ENCODE results near the gene CMBL. TPM values are rescaled to one million over a fixed set of nuclear protein-coding genes. Genes with fewer than 3 reads are reported as not detected.

Gene CMBL
- total and polyA plus RNA-seq, 2 of the 13 experiments (the other 11 are each of a cell fraction or from before 2014, with no cell fraction given) = 11.5 to 17.0 TPM

DNA sequence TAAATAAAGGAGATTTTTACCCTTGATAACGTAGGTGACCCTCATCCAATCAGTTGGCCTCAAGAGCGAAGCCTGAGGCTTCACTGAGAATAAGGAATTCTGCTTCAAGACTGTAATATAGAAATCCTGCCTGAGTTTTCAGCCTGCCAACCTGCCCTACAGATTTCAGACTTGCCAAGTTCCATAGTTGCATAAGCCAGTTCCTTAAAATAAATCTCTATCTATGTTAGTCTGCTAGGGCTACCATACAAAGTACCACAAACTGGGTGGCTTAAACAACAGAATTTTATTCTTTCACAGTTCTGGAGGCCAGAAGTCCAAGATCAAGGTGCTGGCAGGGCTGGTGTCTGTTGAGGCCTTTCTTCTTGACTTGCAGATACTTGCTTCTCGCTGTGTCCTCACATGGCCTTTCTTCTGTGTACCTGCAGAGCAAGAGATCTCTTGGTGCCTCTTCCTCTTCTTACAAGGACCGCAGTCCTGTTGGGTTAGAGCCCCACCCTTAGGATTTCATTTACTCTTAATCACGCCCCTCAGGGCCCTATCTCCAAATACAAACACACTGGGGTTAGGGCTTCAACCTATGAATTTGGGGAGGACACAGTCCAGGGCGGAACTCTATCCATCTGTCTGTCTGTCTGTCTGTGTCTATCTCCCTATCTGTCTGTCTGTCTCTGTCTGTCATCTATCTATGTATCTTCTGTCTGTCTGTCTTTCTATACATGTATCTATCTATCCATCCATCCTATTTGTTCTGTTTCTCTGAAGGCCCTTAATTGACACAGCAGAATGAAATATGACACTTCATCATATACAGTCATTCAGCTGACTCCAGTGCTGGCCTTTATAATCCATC is 17.0 kb upstream of the CMBL start (continued):
- TF ChIP-seq, protein P1, sequence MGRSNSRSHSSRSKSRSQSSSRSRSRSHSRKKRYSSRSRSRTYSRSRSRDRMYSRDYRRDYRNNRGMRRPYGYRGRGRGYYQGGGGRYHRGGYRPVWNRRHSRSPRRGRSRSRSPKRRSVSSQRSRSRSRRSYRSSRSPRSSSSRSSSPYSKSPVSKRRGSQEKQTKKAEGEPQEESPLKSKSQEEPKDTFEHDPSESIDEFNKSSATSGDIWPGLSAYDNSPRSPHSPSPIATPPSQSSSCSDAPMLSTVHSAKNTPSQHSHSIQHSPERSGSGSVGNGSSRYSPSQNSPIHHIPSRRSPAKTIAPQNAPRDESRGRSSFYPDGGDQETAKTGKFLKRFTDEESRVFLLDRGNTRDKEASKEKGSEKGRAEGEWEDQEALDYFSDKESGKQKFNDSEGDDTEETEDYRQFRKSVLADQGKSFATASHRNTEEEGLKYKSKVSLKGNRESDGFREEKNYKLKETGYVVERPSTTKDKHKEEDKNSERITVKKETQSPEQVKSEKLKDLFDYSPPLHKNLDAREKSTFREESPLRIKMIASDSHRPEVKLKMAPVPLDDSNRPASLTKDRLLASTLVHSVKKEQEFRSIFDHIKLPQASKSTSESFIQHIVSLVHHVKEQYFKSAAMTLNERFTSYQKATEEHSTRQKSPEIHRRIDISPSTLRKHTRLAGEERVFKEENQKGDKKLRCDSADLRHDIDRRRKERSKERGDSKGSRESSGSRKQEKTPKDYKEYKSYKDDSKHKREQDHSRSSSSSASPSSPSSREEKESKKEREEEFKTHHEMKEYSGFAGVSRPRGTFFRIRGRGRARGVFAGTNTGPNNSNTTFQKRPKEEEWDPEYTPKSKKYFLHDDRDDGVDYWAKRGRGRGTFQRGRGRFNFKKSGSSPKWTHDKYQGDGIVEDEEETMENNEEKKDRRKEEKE (IDR thresholded peaks at IDR 0.05) = no peak
- TF ChIP-seq, protein P2, sequence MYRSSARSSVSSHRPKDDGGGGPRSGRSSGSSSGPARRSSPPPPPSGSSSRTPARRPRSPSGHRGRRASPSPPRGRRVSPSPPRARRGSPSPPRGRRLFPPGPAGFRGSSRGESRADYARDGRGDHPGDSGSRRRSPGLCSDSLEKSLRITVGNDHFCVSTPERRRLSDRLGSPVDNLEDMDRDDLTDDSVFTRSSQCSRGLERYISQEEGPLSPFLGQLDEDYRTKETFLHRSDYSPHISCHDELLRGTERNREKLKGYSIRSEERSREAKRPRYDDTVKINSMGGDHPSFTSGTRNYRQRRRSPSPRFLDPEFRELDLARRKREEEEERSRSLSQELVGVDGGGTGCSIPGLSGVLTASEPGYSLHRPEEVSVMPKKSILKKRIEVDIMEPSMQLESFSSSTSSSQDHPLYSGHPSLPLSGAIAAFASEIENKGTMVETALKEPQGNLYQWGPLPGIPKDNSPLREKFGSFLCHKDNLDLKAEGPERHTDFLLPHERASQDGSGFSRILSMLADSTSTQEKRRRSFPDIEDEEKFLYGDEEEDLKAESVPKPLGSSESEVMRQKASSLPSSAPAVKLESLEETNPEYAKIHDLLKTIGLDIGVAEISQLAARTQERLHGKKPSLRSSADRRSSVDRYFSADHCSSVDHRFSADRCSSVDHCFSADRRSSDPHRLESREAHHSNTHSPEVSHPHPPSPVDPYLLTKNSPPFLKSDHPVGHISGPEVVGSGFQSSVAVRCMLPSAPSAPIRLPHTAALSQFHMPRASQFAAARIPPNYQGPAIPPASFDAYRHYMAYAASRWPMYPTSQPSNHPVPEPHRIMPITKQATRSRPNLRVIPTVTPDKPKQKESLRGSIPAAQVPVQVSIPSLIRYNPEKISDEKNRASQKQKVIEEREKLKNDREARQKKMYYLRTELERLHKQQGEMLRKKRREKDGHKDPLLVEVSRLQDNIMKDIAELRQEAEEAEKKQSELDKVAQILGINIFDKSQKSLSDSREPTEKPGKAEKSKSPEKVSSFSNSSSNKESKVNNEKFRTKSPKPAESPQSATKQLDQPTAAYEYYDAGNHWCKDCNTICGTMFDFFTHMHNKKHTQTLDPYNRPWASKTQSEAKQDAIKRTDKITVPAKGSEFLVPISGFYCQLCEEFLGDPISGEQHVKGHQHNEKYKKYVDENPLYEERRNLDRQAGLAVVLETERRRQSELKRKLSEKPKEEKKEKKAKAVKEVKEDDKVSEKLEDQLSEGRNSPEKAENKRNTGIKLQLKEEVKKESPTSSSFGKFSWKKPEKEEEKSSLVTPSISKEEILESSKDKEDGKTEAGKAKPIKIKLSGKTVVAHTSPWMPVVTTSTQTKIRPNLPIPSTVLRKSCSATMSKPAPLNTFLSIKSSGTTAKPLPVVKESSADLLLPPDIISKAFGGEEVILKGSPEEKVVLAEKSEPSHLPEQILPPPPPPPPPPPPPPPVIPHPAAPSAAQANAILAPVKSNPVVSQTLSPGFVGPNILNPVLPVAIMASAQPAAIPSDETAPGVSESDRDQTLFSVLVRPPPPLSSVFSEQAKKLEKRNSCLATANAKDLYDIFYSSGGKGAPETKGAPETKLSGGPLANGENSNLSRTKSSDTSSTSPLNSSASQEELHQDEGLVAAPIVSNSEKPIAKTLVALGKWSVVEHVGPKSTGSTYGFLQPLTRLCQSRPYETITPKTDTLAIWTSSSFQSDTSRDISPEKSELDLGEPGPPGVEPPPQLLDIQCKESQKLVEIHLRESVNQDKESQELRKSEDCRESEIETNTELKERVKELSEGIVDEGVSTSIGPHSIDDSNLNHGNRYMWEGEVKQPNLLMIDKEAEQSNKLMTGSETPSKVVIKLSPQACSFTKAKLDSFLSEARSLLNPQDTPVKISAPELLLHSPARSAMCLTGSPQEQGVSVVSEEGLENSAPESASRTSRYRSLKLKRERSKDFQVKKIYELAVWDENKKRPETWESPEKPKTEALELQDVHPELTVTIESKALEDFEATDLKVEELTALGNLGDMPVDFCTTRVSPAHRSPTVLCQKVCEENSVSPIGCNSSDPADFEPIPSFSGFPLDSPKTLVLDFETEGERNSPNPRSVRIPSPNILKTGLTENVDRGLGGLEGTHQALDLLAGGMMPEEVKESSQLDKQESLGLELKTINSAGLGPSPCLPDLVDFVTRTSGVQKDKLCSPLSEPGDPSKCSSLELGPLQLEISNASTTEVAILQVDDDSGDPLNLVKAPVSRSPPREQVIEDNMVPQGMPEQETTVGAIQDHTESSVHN (CRISPR knock-in tag; IDR thresholded peaks at IDR 0.05) = no peak
- TF ChIP-seq HNF4G (IDR thresholded peaks at IDR 0.05; ENCODE audit: borderline replicate concordance, low read depth, low read length) (no peak), HNF4G (CRISPR knock-in tag; IDR thresholded peaks at IDR 0.05; ENCODE audit: borderline replicate concordance, low read depth) (no peak)

All from HepG2 (cell line).